ENCODE measurements around the gene NFIA.

The NFIA gene

DNA sequence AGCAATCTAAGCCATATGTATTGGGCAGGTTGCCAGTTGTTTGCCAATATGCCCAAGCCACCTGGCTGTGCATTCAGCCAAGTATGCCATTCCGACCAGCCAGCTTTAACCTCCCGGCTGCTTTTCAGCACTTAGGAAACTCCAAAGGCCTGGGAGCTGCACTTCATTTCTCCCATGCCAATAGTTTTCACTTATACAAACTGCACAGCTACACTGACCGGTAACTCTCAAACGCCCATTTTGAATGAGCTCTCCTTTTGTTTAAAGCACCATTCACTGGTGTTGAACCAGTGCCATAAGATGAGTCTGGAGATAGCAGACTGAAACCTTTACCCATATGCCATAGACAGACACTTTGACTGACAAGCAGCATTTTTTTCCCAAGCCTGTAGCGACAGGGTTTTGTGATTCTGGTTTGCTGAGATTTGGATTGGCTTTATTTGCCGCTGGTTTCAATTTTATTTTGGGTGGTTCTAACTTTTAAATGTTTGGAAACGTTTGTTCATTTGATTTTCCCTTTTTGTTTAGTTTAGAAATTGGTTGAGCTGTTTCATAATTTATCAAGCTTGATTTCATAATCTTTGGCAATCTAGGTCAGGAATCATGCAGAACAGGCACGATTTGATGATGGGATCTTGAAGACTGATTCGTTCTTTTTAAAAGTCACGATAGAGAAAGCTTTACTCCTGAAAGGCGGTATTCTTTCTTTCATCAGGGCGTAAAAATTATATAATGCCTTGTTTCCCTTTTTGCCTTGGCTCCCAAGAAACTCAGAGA is 144.6 kb downstream of the NFIA start:
- DNase-seq = no peak

GRCh38 chr1:61227857-61228550 is 145.6 kb downstream of the NFIA start:
- no peak for DNase-seq

DNA sequence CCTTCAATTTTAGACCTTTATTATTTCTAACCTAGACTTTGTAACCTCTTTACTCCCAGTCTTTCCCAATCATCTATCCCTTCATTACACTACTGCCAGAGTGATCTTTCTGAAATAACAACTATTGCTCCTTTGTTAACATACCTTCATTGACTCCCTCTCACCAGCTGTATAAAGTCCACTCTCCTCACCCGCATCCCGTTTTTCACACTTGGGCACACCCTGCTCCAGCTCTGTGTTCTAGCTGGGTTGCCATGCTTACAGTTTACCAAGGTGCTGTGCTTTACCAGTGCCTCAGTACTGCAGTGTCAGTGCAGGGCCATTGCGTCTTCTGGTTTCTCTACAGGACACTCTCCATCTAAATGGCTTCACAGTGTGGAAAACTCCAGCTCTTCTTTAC is 148.2 kb downstream of the NFIA start:
- DNase-seq = no peak

DNA sequence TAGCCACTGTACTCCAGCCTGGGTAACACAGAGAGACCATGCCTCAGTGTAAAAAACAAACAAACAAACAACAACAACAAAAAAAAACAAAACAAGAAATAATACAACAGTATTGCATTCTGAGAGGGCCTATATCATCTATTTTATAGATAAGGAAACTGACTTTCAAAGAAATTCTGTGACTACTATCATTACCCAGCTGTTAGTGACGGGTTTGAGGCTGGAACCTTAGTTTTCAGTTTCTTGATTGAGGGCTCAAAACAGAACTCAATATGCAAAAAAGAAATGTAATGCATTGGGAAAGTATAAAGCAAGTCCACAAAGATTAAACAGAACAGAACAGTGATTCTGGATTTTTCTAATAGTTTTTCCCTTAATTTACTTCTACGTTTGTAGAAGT is 149.4 kb downstream of the NFIA start:
- no peak for DNase-seq

GRCh38 chr1:61233121-61233660 is 150.8 kb downstream of the NFIA start:
- no peak for DNase-seq

GRCh38 chr1:61234587-61234919 is 152.2 kb downstream of the NFIA start:
- no peak for DNase-seq

- DNase-seq = no peak
These were observed 154.8 kb downstream of the NFIA start for GRCh38 chr1:61237147-61237546.

GRCh38 chr1:61237659-61238358 is 155.4 kb downstream of the NFIA start:
- no peak for DNase-seq

DNA sequence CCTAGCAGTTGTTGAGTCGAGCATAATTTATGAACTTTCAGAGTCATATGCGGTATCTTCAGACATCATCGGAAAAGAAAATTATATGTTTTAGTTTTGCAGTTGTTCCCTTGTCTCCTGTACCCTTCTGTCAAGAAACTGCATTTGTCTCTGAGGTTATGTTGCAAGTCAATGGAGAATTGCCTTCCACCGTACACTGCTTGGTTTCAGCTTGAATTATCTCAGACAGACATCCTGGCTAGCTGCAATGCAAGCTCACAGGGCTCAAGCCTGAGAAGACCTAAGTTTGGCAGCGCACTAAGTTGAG is 156.0 kb downstream of the NFIA start:
- DNase-seq = no peak

DNA sequence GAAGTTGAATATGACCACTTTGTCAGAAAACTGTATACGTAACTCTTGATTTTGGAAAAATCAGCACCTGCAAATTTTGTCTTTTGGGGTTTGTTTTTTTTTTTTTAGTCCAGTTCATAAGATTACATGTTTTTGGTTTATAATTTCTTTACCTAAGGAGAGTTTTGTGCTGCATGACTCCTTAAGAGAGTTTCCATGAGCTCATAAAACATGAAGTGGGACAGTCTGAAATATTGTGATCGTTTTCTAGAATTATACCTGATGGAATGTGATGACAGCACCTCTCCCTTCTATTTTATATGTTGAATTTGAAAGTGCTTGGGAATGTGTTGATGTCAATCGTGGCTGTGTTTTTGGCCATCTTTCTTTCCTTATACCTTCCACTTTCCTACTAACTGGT is 158.5 kb downstream of the NFIA start:
- no peak for DNase-seq

GRCh38 chr1:61241411-61241838 is 159.1 kb downstream of the NFIA start:
- no peak for DNase-seq

DNA sequence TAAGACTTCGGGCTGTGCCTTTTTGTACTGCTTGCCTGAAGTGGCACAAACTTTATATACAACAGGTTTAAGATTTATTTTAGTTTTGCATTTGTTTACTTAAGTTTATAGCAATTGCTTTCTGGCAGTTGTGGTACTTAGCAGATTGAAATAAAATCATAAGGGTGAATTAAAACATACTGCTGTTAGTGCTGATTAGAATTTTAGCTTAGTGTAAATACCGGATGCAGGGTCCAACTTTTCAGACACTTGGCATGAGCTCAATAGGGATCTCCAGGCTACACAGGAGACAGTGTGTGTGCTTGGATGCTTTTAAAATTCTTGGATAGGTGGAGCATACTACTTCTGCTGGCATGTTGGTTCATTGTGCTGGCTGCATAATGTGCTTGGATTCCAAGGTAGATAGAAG is 159.6 kb downstream of the NFIA start:
- DNase-seq = no peak

DNA sequence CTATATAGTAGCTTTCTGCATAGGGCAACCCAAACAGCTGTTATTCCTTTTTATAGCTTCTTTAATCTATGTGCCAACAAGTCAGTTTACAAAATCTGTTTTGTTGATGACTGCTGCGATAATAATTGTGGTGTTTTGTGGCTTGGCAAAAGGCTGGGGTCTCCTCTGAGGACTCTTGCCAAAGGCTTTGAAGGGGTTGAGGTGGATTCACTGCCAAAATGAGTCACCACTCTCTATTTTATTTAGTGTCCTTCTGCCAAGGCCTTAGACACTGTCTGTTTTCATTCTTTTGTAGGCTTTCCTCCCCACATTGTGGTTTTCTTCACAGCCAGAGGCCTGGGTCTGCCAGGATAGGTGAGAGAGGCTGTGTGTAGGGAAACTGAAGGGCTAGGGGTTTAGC is 161.8 kb downstream of the NFIA start:
- no peak for DNase-seq

GRCh38 chr1:61245696-61246400 is 163.5 kb downstream of the NFIA start:
- no peak for DNase-seq

DNA sequence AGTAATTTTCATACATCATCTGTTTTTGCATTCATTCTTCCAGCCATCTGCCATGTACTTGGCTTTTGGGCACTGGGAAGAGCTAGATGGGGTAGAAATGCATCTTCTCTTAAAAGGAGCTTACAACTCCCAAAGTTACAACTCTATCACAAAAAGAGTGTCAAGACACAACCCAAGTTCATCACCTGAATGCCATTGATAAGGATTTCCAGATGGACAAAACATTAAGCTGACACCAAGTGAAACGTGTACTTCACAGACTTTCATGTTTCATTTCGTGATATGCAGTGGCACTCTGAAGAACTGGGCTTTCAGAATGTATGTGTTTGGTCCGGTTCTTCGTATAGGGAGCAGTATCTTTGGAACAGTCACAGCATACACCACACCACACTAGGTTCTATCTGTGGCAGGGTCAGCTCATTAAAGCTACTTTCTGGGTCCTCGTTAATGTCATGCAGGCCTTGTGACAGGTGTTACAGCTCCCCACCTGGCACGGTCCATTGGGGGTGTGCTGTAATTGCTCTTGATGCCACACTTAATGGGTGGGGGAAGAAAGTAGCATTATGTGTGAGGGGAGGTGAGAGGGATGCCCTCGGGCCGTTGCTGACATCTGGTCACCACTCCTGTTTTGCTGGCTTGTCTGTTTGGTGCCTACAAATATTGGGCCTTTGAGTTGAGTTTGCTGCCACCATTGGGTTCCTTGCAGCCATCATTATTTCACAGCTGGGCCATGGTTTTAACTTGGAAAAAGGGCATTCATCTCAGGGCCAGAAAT is 164.9 kb downstream of the NFIA start:
- DNase-seq = no peak

DNA sequence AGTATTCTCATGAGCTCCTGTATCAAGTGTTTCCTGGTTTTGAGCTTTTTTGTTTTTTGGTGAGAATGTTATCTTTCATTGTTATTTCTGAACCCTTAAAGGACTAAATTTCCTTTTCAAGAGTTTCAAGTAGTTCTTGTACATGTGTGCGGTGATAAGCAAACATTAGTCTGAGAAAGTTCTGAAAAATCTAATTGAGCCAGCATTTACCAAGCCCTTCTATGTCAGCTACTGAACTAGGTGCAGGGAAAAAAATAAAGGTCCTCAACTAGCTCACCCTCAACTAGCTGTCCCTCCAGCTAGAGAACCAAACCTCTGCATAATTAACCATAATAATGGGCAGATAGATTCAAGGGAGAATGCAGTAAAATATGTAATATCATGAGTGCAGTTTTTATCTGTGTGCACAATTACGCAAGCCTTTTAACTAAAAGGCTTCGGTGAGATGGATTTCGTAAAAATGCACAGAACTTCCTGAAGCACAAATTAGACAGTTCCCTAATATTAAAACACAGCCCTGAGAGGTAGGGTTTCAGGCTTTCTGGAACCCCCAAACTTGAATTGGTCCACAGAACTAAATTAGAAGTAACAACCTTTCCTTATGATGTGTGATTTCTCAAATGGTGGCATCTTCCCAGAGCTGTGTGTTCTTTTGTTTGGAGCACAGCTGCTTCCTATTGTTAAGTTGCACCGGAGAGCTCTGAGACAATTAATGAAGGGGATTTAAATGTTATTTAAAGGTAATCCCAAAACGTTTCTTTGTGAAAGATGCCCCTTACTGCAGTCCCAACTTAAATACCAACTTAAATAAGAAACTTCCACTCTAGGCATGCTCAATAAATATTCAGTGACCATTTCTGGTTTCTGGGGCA is 165.8 kb downstream of the NFIA start:
- no peak for DNase-seq

DNA sequence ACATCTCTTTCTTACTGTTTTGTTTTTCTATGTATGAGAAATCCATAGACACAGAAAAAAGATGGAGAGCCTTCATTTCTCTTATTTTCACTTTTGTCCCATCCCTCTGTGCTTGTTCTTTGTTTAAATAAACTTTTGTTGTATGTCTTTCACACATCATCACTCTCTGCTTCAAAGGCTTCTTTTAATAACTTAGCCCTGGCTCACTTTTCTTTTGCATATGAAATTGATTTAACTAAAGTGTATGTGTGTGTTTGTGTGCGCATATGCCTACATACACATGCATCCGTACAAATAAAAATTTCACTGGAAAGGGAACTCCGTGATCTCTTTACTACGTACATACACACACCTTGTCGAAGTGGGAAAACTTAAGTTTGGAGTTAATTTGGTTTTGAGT is 168.6 kb downstream of the NFIA start:
- no peak for DNase-seq

DNA sequence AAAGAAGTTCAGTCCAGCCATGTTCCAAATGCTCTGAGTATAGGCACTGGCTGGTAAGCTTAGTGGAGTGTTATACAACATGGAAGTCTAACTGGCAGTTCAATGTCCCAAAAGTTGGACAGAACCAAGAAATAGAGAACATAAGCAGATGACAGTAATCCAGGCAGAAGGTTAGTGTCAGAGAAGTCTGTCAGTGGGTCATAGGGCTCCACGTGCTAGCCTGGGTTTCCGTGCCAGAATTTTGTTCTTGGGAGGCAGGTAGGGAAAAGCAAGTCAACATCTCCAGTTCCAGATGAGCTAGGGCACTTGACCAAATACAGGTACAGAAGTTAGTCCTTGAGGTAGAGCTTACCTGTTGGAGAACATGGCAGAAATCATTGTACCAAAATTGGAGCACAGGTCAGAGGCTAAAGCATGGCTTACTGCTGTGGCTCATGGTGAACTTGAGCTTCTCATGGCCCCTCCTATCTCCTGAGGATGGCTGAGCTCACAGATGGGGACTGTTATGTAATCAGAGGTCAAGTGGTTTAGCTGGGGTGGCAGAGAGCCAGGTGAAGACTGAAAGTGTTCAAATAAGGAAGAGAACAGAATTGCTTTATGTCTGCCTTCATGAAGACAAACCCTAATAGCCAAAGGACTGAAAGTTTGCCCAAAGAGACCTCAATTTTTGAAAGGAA is 170.8 kb downstream of the NFIA start:
- DNase-seq = peak in 1 of 2 donors; percentile 36

- DNase-seq = no peak
These were observed 171.7 kb downstream of the NFIA start for GRCh38 chr1:61253912-61254633.
